ENCODE measurements around the gene IL17RC. TPM values are rescaled to one million over a fixed set of nuclear protein-coding genes. Genes with fewer than 3 reads are reported as not detected.
"Not testable (repeated sequence)": the region's sequence is repeated elsewhere in the genome, so short reads cannot be mapped to it uniquely, and the experiment has no call there.

Gene IL17RC
- total and polyA plus RNA-seq, 12 donors: 18.6 to 62.3 (median 28.4) TPM

GRCh38 chr3:9935966-9936510 is 19.1 kb downstream of the IL17RC start:
- no peaks in the 10 kb centered on the region for H3K9me3 ChIP-seq
- no peak overlapping the region for H3K4me3 ChIP-seq
- no peaks in the 10 kb centered on the region for H3K27me3 ChIP-seq
- TF ChIP-seq CTCF (IDR thresholded peaks at IDR 0.05): no peak
- peaks cover 0 to 43% (median 0%) of the 10 kb centered on the region in 9 donors for H3K36me3 ChIP-seq
- DNase-seq: no peak
- intact Hi-C loops (cut with DNase I): loop anchor here in 3 of 10 donors (10.0 kb wide), 2 partner anchors 179 to 289 kb away; partner anchors contain the start of gene BRK1 (in 1 of the 3)
- H3K4me1 ChIP-seq: peaks cover 7 to 41% (median 30%) of the 10 kb centered on the region in 9 donors
- no peak for ATAC-seq
- H3K27ac ChIP-seq: no peak overlapping the region
- 93 to 99% methylated on average over 5 of the region's 5 CpGs for WGBS, 2 donors

- WGBS, 2 donors: 93 to 94% methylated on average over 13 of the region's 13 CpGs
- no peak for TF ChIP-seq CTCF (IDR thresholded peaks at IDR 0.05)
- intact Hi-C loops (cut with DNase I): loop anchor here in 3 of 10 donors (10.0 kb wide), 2 partner anchors 177 to 287 kb away; partner anchors contain the start of gene BRK1 (in 1 of the 3)
- Histone ChIP-seq H3K36me3 (peaks cover 0 to 57% (median 0%) of the 10 kb centered on the region in 9 donors), H3K27ac (no peak overlapping the region), H3K4me3 (no peak overlapping the region), H3K27me3 (no peaks in the 10 kb centered on the region), H3K4me1 (peaks cover 7 to 33% (median 22%) of the 10 kb centered on the region in 9 donors), H3K9me3 (no peaks in the 10 kb centered on the region)
- DNase-seq (no peak), ATAC-seq (no peak)
Observed at GRCh38 chr3:9937486-9938238, 20.8 kb downstream of the IL17RC start.

GRCh38 chr3:9938966-9939365 is 22.1 kb downstream of the IL17RC start:
- Histone ChIP-seq H3K36me3 (peaks cover 0 to 70% (median 0%) of the 10 kb centered on the region in 9 donors), H3K4me3 (no peak overlapping the region), H3K9me3 (no peaks in the 10 kb centered on the region), H3K4me1 (peaks cover 7 to 26% (median 15%) of the 10 kb centered on the region in 9 donors), H3K27me3 (no peaks in the 10 kb centered on the region), H3K27ac (no peak overlapping the region)
- ATAC-seq (no peak), DNase-seq (no peak)
- TF ChIP-seq CTCF (IDR thresholded peaks at IDR 0.05): no peak
- intact Hi-C loops (cut with DNase I): loop anchor here in 3 of 10 donors (10.0 kb wide), 2 partner anchors 176 to 286 kb away; partner anchors contain the start of gene BRK1 (in 1 of the 3)
- 94 to 98% methylated on average over 2 of the region's 2 CpGs for WGBS, 2 donors

GRCh38 chr3:9939906-9940305 is 23.0 kb downstream of the IL17RC start:
- 96% methylated on average over 27 to 31 of the region's 32 CpGs for WGBS, 2 donors
- ATAC-seq, H3K27ac ChIP-seq, H3K9me3 ChIP-seq, H3K27me3 ChIP-seq, H3K4me3 ChIP-seq, DNase-seq: not testable (repeated sequence)
- Histone ChIP-seq H3K36me3 (peaks cover 0 to 79% (median 0%) of the 10 kb centered on the region in 9 donors), H3K4me1 (peaks cover 3 to 18% (median 7%) of the 10 kb centered on the region in 9 donors)
- intact Hi-C loops (cut with DNase I): loop anchor here in 3 of 10 donors (10.0 kb wide), 3 partner anchors 95 to 285 kb away; partner anchors contain the start of genes BRK1 (in 1 of the 3) and RPUSD3 (in 1 of the 3)

Measured in heart right ventricle (tissue), 16 donors.